ENCODE data around the gene TAF6L.
"Not testable (repeated sequence)": the region's sequence is repeated elsewhere in the genome, so short reads cannot be mapped to it uniquely, and the experiment has no call there.

The TAF6L gene, protein sequence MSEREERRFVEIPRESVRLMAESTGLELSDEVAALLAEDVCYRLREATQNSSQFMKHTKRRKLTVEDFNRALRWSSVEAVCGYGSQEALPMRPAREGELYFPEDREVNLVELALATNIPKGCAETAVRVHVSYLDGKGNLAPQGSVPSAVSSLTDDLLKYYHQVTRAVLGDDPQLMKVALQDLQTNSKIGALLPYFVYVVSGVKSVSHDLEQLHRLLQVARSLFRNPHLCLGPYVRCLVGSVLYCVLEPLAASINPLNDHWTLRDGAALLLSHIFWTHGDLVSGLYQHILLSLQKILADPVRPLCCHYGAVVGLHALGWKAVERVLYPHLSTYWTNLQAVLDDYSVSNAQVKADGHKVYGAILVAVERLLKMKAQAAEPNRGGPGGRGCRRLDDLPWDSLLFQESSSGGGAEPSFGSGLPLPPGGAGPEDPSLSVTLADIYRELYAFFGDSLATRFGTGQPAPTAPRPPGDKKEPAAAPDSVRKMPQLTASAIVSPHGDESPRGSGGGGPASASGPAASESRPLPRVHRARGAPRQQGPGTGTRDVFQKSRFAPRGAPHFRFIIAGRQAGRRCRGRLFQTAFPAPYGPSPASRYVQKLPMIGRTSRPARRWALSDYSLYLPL

GRCh38 chr11:62771144-62772021 lies at the start of gene TAF6L:
Gene TAF6L (plus strand): TSS chr11:62771396. CDS start chr11:62775784, 4,388 bp downstream.
- peak; percentile 83 to 86 for DNase-seq (ENCODE audit: low read depth in 1 of 2, low spot score in 1 of 2)

DNA sequence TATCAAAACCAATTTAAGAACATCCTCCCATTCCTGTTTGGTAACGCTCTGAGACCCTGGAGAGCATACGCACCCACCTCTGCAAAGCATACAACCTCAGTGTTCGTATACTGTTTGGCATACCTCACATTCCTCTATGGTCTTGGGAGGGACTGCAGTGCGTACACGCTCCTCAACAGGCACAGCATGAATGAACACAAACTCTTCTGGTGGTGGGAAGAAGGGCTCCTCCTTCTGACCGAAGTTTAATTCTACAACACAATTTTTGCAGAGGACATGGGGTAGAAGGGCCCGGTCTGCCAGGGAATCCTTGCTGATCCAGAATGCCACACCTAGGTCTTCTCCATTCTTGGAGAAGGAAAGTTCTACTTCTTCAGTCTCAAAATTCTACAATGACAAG lies 49.2 kb upstream of the TAF6L start:
- DNase-seq (ENCODE audit: low read depth in 1 of 2, low spot score in 1 of 2), result no peak

DNA sequence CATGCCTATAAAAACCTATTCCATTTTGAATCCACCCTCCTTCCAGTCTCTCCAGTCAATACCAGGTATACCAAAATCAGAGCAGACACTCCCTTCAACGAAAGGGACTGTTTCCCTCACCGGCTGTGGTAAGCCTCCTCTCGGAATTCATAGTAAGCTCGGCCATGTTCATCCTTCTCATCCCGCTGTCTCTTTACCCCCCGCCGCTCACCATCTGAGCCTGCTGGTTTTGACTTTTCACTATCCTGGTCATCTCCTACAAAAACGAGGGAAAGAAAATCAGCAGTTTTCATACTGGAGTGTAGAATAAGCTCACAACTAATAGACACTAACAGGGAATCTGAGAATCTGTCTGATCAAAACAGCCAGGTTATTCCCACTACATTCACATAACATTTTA lies 47.0 kb upstream of the TAF6L start:
- DNase-seq (ENCODE audit: low read depth in 1 of 2, low spot score in 1 of 2), result no peak

DNA sequence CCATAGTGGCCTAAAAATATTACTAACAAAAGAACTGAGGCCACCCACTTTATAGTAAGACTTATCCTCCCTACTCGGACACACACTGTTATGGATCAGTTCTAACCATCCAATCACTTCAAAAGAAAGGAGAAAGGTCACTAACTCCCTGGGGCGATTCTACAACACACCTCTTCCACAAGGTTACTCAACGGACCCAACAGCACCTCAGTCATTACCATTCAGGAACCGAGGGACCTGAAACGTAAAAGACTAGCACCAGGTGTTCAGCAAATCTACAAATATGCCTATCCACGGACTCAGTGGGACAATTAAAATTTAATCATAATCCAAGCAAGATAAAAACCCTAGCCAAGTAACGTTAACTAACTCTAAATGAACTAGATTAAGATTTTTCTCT lies 45.5 kb upstream of the TAF6L start:
- no peak for DNase-seq (ENCODE audit: low read depth in 1 of 2, low spot score in 1 of 2)

DNA sequence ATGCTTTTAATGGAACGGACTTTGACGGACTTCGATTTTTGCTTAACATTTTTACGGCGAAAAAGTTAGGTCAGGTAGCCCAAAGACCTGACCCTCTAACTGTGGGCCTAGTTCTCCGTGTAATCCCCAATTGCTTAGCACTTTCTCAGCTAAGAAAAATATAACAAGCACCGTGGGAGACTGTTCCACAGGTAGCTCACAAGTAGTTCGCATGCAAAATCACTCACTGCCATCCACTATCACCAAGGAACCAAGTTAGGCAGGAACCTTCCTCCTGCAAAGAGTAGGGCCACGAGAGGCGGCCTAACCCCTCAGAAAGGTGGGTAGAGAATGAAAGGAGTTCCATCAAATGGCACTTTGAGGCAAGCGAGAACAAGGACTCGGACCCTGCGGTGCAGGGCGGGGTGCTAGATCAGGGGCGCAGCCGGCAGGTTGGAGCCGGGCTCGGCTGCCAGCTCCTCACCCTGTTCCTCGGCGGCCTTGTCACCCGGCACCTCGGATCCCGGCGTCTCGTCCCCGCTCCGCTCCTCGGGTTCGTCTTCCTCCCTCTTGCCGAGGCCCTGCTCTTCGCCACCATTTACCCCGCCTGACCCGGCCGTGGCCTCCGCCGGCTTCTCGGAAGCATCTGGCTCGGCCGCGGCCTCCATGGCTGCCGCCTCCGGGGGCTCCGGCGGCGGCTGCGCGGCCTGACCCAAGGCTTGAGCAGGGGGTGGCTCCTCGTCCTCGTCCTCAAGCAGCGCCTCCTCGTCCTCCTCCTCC lies 44.9 kb upstream of the TAF6L start:
- no peak for DNase-seq (ENCODE audit: low read depth in 1 of 2, low spot score in 1 of 2)

GRCh38 chr11:62726915-62727164 lies 44.4 kb upstream of the TAF6L start:
- no peak for DNase-seq (ENCODE audit: low read depth in 1 of 2, low spot score in 1 of 2)

- DNase-seq (ENCODE audit: low read depth in 1 of 2, low spot score in 1 of 2), result peak; percentile 97
These were observed 43.9 kb upstream of the TAF6L start, which contains the start of gene HNRNPUL2 for GRCh38 chr11:62727165-62727871. Gene HNRNPUL2 (minus strand): TSS chr11:62727457. CDS start chr11:62727156, 301 bp downstream.

GRCh38 chr11:62727872-62728170 lies 43.4 kb upstream of the TAF6L start:
- peak; percentile 40 to 62 for DNase-seq (ENCODE audit: low read depth in 1 of 2, low spot score in 1 of 2)

GRCh38 chr11:62728171-62728988 lies 42.8 kb upstream of the TAF6L start, which contains the start of gene TTC9C:
Gene TTC9C (plus strand): TSS chr11:62728486. CDS start chr11:62728849, 363 bp downstream.
- peak; percentile 61 to 70 for DNase-seq (ENCODE audit: low read depth in 1 of 2, low spot score in 1 of 2)

- DNase-seq (ENCODE audit: low read depth in 1 of 2, low spot score in 1 of 2), result not testable (repeated sequence)
These were observed 41.1 kb upstream of the TAF6L start for GRCh38 chr11:62730076-62730475.

GRCh38 chr11:62732830-62733229 lies 38.4 kb upstream of the TAF6L start:
- DNase-seq (ENCODE audit: low read depth in 1 of 2, low spot score in 1 of 2), result no peak

- no peak for DNase-seq (ENCODE audit: low read depth in 1 of 2, low spot score in 1 of 2)
These were observed 34.0 kb upstream of the TAF6L start for GRCh38 chr11:62737196-62737595.

GRCh38 chr11:62747475-62748160 lies 23.6 kb upstream of the TAF6L start:
- DNase-seq (ENCODE audit: low read depth in 1 of 2, low spot score in 1 of 2), result no peak

- not testable (repeated sequence) for DNase-seq (ENCODE audit: low read depth in 1 of 2, low spot score in 1 of 2)
These were observed 21.3 kb upstream of the TAF6L start for GRCh38 chr11:62749931-62750330.

DNA sequence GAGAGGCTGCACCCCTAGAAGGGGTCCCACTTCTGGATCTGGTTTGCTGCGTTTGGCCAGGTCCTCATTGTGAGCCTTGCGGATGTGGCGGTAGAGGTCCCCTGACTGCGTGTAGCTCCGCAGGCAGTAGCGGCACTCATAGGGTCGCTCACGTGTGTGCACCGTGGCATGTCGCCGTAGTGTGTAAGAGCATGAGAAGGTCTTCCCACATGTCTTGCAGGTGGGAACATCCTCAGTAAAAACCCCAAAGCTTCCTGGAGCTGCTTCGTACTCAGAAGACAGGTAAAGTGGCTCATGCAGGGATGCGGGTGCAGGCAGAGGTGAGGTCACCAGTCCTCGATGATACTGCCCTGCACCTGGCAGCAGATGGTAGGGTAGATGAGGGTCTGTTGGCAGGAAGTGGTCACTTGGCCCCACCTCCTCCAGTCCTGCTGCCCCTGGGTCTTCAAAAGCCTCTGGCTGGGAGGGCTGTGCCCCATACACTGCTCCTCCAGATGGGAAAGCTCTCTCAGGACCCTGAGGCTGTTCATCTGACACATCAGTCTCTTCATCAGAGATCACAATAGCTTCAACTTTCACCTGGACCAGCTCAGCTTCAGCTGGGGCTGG lies 18.9 kb upstream of the TAF6L start:
- DNase-seq (ENCODE audit: low read depth in 1 of 2, low spot score in 1 of 2), result no peak

DNA sequence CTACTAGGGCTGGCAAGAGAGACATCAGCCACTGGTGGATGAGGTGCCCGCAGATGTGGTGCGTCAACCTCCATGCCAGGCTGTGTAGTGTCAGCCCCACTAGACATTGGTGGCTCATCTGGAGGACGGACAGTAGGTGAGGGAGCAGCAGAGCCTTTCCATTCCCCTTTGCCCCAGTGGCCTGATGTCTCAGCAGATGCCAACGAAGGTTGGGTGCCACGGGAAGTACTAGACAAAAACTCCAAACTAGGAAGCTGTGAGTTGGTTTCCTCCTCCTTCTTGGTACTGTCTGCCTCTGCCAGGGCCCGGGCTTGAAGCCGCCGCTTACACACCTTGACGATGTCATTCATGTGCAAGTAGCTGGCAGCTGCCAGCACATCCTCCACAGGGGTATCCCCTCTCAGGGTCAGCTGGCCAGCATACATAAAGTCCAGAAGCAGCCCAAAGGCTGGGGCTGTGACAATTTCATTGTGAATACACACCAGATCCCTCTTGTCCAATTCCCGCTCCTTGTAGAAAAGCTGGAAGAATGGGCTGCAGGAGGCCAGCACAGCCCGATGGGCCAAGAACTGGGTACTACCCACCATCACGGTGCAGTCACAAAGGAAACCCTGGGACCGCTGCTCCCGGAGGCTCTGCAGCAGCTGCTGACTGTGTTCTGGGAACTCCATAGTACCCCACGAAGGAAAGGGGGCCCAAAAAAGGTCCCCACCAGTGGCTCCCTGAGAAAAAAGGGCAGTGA lies 18.0 kb upstream of the TAF6L start:
- DNase-seq (ENCODE audit: low read depth in 1 of 2, low spot score in 1 of 2), result no peak

GRCh38 chr11:62753736-62754603 lies 17.2 kb upstream of the TAF6L start, which contains the start of gene ZBTB3:
Gene ZBTB3 (minus strand): TSS chr11:62754160. CDS start chr11:62753664, 496 bp downstream.
- DNase-seq (ENCODE audit: low read depth in 1 of 2, low spot score in 1 of 2), result peak; percentile 90 to 91

Data from stimulated activated CD4-positive, alpha-beta T cell treated with anti-CD3 and anti-CD28 coated beads, Interleukin-15, amount 100 ng/mL, for 1 hour (primary cell).